Epithelial cell of esophagus (primary cell): Measurements from ENCODE around the gene LRIG2.

Source experiments
- DNase-seq: peaks from one replicate; pipeline ENCODE4 v3.0.0; 2010; ENCODE audit warnings: low read depth
- H3K4me3 ChIP-seq: 2 replicates; pipeline ENCODE4 v1.5.1; 2011; ENCODE audit warnings: mild to moderate bottlenecking, low read length, control low read depth
- CTCF ChIP-seq: IDR thresholded peaks from 2 replicates; pipeline ENCODE4 v1.5.1; 2011; ENCODE audit warnings: low read depth, mild to moderate bottlenecking, low read length, control low read depth, inconsistent platforms; ENCODE audit not compliant: insufficient read depth; ENCODE audit errors: missing control alignments

The LRIG2 gene

DNA sequence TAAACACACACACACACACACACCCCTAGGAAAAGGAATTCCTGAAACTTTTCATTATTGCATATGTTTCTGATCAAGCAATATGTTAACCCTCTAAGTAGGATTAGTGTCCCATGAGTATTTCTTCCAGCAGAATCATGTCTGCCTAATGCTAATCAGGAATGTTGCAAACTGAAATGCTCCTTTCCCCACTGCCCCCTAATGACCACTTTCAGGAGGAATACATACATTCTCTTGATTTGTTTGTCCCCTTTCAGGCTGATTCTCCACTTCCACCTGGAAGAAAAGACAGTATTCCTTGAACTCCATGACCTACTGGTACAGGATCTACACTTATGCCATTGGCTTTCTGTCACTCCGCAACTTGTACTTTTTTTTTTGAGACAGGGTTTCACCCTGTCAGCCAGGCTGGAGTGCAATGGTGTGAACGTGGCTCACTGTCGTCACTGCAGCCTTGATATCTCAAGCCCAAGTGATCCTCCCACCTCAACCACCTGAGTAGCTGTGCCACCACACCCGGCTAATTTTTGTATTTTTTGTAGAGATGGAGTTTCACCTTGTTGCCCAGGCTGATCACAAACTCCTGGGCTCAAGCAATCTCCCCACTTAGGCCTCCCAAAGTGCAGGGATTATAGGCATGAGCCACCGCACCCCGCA, 56.7 kb downstream of the LRIG2 start:
- TF ChIP-seq CTCF, result no peak
- no peak for DNase-seq
- no peak overlapping the region for H3K4me3 ChIP-seq

DNA sequence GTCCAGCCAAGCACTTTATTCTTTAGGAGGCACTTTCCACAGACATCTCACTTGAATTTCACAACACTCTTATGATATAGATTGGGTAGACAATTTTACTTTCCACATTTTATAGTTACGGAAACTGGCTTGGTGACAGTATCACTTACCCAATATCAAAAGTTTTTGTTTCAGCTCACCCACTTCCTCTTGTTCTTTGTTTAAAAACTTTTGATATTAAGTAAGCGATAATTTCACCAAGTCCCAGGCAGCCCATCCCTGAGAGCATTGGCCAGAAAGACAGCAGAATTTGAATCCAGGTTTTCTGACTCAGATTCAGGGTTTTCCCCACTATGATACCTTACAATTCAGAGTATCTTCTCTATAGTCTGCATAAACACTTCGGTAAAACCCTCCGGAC, 60.0 kb downstream of the LRIG2 start:
- DNase-seq, result no peak
- H3K4me3 ChIP-seq, result no peak overlapping the region
- no peak for TF ChIP-seq CTCF

DNA sequence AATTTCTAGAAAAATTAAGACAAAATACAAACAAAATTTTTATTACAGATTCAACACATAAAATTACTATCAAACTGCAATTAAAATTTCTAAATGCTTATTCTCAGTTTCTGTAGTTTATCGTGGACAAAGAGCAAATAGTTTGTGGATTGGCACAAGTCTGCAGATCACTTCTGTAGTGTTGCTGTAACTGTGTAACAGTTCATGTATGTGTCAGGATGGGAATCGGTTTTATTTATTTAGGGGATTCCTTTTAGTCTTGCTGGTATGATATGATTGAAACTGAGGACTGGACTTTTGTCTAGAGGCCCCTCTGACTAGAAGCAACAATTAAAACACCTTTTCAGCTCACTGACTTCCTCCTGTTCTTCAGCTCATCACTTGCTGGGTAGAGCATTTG, 60.8 kb downstream of the LRIG2 start:
- no peak overlapping the region for H3K4me3 ChIP-seq
- no peak for DNase-seq
- no peak for TF ChIP-seq CTCF

DNA sequence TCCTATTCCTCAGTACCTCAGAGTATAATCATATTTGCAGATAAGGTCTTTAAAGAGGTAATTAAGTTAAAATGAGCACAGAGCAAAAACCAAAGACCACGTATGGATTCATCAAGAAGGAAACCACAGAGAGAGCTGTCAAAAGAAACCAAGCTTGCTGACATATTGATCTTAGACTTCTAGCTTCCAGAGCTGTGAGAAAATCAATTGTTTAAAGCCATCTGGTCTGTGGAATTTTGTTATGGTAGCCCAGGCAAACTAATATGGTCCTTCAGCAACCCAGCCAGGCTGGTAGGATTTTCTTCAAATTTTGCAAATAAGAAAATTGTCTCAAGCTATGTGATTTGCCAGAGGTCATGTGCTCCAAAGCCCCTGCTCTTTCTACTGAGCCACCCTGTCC, 62.5 kb downstream of the LRIG2 start:
- no peak for DNase-seq
- H3K4me3 ChIP-seq, result no peak overlapping the region
- TF ChIP-seq CTCF, result no peak

GRCh38 chr1:113136476-113136875, 63.5 kb downstream of the LRIG2 start:
- no peak for TF ChIP-seq CTCF
- H3K4me3 ChIP-seq, result no peak overlapping the region
- no peak for DNase-seq

GRCh38 chr1:113137563-113137962, 64.6 kb downstream of the LRIG2 start:
- no peak for DNase-seq
- TF ChIP-seq CTCF, result no peak
- no peak overlapping the region for H3K4me3 ChIP-seq

GRCh38 chr1:113138778-113139177, 65.8 kb downstream of the LRIG2 start:
- no peak for DNase-seq
- H3K4me3 ChIP-seq, result no peak overlapping the region
- TF ChIP-seq CTCF, result no peak
